SH-SY5Y (cell line): Measurements from ENCODE around the gene EFR3B.

ENCODE experiments used
- GATA2 ChIP-seq: IDR thresholded peaks from 2 replicates; pipeline ENCODE4 v1.6.1; 2011; ENCODE audit warnings: mild to moderate bottlenecking, low read depth, low read length
- GATA3 ChIP-seq: IDR thresholded peaks from 2 replicates; pipeline ENCODE4 v1.6.1; 2011; ENCODE audit warnings: low read depth, mild to moderate bottlenecking, low read length, moderate library complexity

DNA sequence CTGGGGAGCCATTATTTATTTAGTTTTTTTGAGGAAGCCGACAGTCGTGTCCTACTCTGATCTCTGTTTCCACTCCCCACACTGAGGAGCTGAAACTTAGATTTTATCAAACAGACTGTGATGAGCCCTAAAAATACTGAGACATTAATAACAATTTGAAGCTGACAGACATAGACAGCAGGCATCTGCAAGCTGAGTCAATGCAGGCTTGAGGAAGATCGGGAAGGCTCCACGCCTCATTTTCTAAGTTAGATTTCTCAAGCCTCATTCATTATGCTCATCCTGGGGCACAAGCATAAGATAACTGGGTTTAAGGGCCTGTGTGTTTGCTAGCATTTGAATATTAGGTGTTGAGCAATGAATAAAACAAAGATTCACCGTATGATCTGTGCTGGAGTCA is 26.3 kb downstream of the EFR3B start:
- TF ChIP-seq GATA3 (no peak), GATA2 (0 out of 2 replicates have a peak, but pooled peaks have one; percentile 13)
